H1 (cell line): Measurements from ENCODE around the gene ESRP2. TPM values are rescaled to one million over a fixed set of nuclear protein-coding genes. Genes with fewer than 3 reads are reported as not detected.

Experiments used
- CTCF ChIA-PET: fragments of 300-600 bp; sonication (Branson Sonifier 250); formaldehyde crosslinking; loops from one replicate; lab custom pipeline; 2021; ENCODE audit not compliant: partially characterized antibody; lab: Charles Lee
- POLR2A ChIA-PET: fragments of 300-600 bp; sonication (Branson Sonifier 250); formaldehyde crosslinking; loops from one replicate; lab custom pipeline; 2021; ENCODE audit warnings: inconsistent platforms; ENCODE audit not compliant: partially characterized antibody; lab: Charles Lee
- DNase-seq, 2 experiments: peaks; one replicate each; pipeline versions ENCODE4 v3.0.0 to v3.0.0-alpha.2; 2010 to 2022; ENCODE audit warnings: low spot score in 2 of 2, low read depth in 1 of 2, mixed read lengths in 1 of 2
- FAIRE-seq: peaks from 2 replicates; lab custom pipeline; 2011; peaks lifted over from hg19 to GRCh38; lab: Jason Lieb, UNC
- H2AFZ ChIP-seq: 2 replicates; pipeline ENCODE4 v1.8.1; 2012; ENCODE audit warnings: low read length, inconsistent platforms
- H2AK5ac ChIP-seq: 2 replicates; pipeline ENCODE4 v1.6.1; 2013; ENCODE audit warnings: low read depth, low read length
- H2BK120ac ChIP-seq: replicated peaks from 2 replicates; pipeline ENCODE3; 2013; ENCODE audit warnings: low read depth, low read length, inconsistent platforms
- H2BK12ac ChIP-seq: 2 replicates; pipeline ENCODE4 v1.6.1; 2013; ENCODE audit warnings: low read depth, low read length
- H2BK15ac ChIP-seq: 2 replicates; pipeline ENCODE4 v1.6.1; 2013; ENCODE audit warnings: low read length
- H2BK20ac ChIP-seq: 2 replicates; pipeline ENCODE4 v1.6.1; 2013; ENCODE audit warnings: low read length
- H2BK5ac ChIP-seq: 2 replicates; pipeline ENCODE4 v1.6.1; 2013; ENCODE audit warnings: low read depth, low read length
- H3K14ac ChIP-seq: 2 replicates; pipeline ENCODE4 v1.6.1; 2013; ENCODE audit warnings: inconsistent platforms; ENCODE audit not compliant: insufficient read length
- H3K18ac ChIP-seq: 2 replicates; pipeline ENCODE4 v1.6.1; 2013; ENCODE audit warnings: low read length; ENCODE audit errors: extremely low read depth
- H3K23ac ChIP-seq: 2 replicates; pipeline ENCODE4 v1.6.1; 2013; ENCODE audit warnings: inconsistent platforms; ENCODE audit not compliant: insufficient read length
- H3K23me2 ChIP-seq: 2 replicates; pipeline ENCODE4 v1.6.1; 2013; ENCODE audit warnings: low read depth, low read length
- H3K27ac ChIP-seq: 2 replicates; pipeline ENCODE4 v1.6.1; 2011; ENCODE audit warnings: low read depth, low read length, inconsistent platforms
- H3K27me3 ChIP-seq, 4 experiments: replicated peaks in 1 of 4; 1 replicate in 1 of 4; 2 replicates in 3 of 4; pipeline versions ENCODE4 v1.6.1 to v1.8.1; 2011 to 2013; ENCODE audit warnings: low read length in 3 of 4, mild to moderate bottlenecking in 3 of 4, inconsistent platforms in 2 of 4, mixed read lengths in 2 of 4, moderate library complexity in 1 of 4; ENCODE audit not compliant: control insufficient read depth in 3 of 4, insufficient read depth in 3 of 4; ENCODE audit errors: extremely low read depth in 1 of 4
- H3K36me3 ChIP-seq, 4 experiments: 2 replicates each; pipeline versions ENCODE4 v1.6.1 to v1.8.1; 2011 to 2013; ENCODE audit warnings: mild to moderate bottlenecking in 4 of 4, low read length in 3 of 4, moderate library complexity in 2 of 4, control low read depth in 1 of 4, inconsistent platforms in 1 of 4; ENCODE audit not compliant: insufficient read depth in 4 of 4, control insufficient read depth in 2 of 4
- H3K4ac ChIP-seq: replicated peaks from 2 replicates; pipeline ENCODE3; 2013; ENCODE audit warnings: low read length, low read depth, mixed read lengths, inconsistent platforms; ENCODE audit not compliant: insufficient read length
- H3K4me1 ChIP-seq, 4 experiments: replicated peaks in 1 of 4; 1 replicate in 1 of 4; 2 replicates in 3 of 4; pipeline versions ENCODE4 v1.6.1 to v1.8.1; 2011 to 2013; ENCODE audit warnings: low read length in 3 of 4, inconsistent platforms in 2 of 4, mixed read lengths in 1 of 4; ENCODE audit not compliant: insufficient read depth in 4 of 4, control insufficient read depth in 3 of 4
- H3K4me2 ChIP-seq, 2 experiments: 2 replicates each; pipeline versions ENCODE4 v1.6.1 to v1.8.1; 2011 to 2013; ENCODE audit warnings: low read depth in 2 of 2, low read length in 2 of 2, control low read depth in 1 of 2, inconsistent platforms in 1 of 2, mild to moderate bottlenecking in 1 of 2; ENCODE audit not compliant: insufficient read depth in 1 of 2
- H3K4me3 ChIP-seq, 4 experiments: fragments of 200-600, 300-600 bp in 1 of 4; sonication (generic), shearing (Covaris generic), sonication (Bioruptor Twin) in 1 of 4; 2 replicates each; pipeline versions ENCODE4 v1.5.1 to v1.8.1; 2011 to 2016; ENCODE audit warnings: low read length in 4 of 4, low read depth in 3 of 4, control low read depth in 2 of 4, inconsistent platforms in 2 of 4, mild to moderate bottlenecking in 2 of 4, mixed read lengths in 1 of 4, moderate library complexity in 1 of 4; ENCODE audit not compliant: insufficient read depth in 2 of 4; ENCODE audit errors: extremely low read depth in 1 of 4
- H3K56ac ChIP-seq: replicated peaks from 2 replicates; pipeline ENCODE3; 2013; ENCODE audit warnings: low read depth, mild to moderate bottlenecking, mixed read lengths, low read length, inconsistent platforms; ENCODE audit not compliant: insufficient read length
- H3K79me1 ChIP-seq: 2 replicates; pipeline ENCODE4 v1.6.1; 2013; ENCODE audit warnings: low read depth, low read length, control low read depth
- H3K79me2 ChIP-seq, 2 experiments: 2 replicates each; pipeline versions ENCODE4 v1.6.1 to v1.8.1; 2012 to 2013; ENCODE audit warnings: low read length in 2 of 2, mild to moderate bottlenecking in 2 of 2, inconsistent platforms in 1 of 2; ENCODE audit not compliant: insufficient read depth in 2 of 2, control insufficient read depth in 1 of 2
- H3K9ac ChIP-seq, 4 experiments: replicated peaks in 1 of 4; 1 replicate in 1 of 4; 2 replicates in 3 of 4; pipeline versions ENCODE4 v1.6.1 to v1.8.1; 2011 to 2013; ENCODE audit warnings: low read depth in 3 of 4, low read length in 3 of 4, control low read depth in 2 of 4, mild to moderate bottlenecking in 2 of 4, moderate library complexity in 2 of 4, inconsistent platforms in 1 of 4; ENCODE audit errors: extremely low read depth in 1 of 4
- H3K9me3 ChIP-seq, 2 experiments: 2 replicates each; pipeline versions ENCODE4 v1.6.1 to v1.8.1; 2012 to 2013; ENCODE audit warnings: mild to moderate bottlenecking in 2 of 2, moderate library complexity in 2 of 2, control low read depth in 1 of 2, inconsistent platforms in 1 of 2, low read depth in 1 of 2, low read length in 1 of 2, mixed read lengths in 1 of 2; ENCODE audit not compliant: insufficient read depth in 2 of 2
- H4K20me1 ChIP-seq, 2 experiments: replicated peaks in 1 of 2; 2 replicates each; pipeline versions ENCODE3 to v1.8.1; 2011 to 2013; ENCODE audit warnings: inconsistent platforms in 2 of 2, low read length in 2 of 2, mild to moderate bottlenecking in 1 of 2; ENCODE audit not compliant: insufficient read depth in 2 of 2, control insufficient read depth in 1 of 2
- H4K5ac ChIP-seq: 2 replicates; pipeline ENCODE4 v1.6.1; 2013; ENCODE audit warnings: low read length, low read depth, mixed read lengths, inconsistent platforms; ENCODE audit not compliant: insufficient read length
- H4K8ac ChIP-seq: 2 replicates; pipeline ENCODE4 v1.8.0; 2013; ENCODE audit warnings: mild to moderate bottlenecking, moderate library complexity, low read length, inconsistent platforms; ENCODE audit not compliant: insufficient read depth; ENCODE audit errors: extremely low read depth
- H4K91ac ChIP-seq: replicated peaks from 2 replicates; pipeline ENCODE3; 2013; ENCODE audit warnings: low read length, mixed read lengths, inconsistent platforms; ENCODE audit not compliant: insufficient read length
- CHD1 ChIP-seq: IDR thresholded peaks from 2 replicates; pipeline ENCODE4 v1.6.1; 2012; ENCODE audit warnings: low read depth, low read length, improper control_type of control experiment
- CREB1 ChIP-seq: IDR thresholded peaks from 2 replicates; pipeline ENCODE4 v1.6.1; 2012; ENCODE audit warnings: inconsistent platforms
- CTCF ChIP-seq, 3 experiments: IDR thresholded peaks; 1 replicate in 2 of 3; 2 replicates in 1 of 3; pipeline versions ENCODE4 v1.5.1 to v1.6.1; 2011; ENCODE audit warnings: low read length in 3 of 3, mild to moderate bottlenecking in 3 of 3, inconsistent platforms in 2 of 3, low read depth in 1 of 3, moderate library complexity in 1 of 3; ENCODE audit not compliant: insufficient read depth in 1 of 3; ENCODE audit errors: control extremely low read depth in 1 of 3
- E2F6 ChIP-seq: IDR thresholded peaks from 2 replicates; pipeline ENCODE4 v1.6.1; 2012; ENCODE audit warnings: inconsistent platforms
- EGR1 ChIP-seq: IDR thresholded peaks from 2 replicates; pipeline ENCODE4 v1.6.1; 2011; ENCODE audit warnings: low read depth, low read length, borderline replicate concordance
- GTF2F1 ChIP-seq: IDR thresholded peaks from 2 replicates; pipeline ENCODE4 v1.6.1; 2012; ENCODE audit warnings: low read depth, low read length, improper control_type of control experiment, borderline replicate concordance
- KDM1A ChIP-seq: fragments of 200-600, 300-600 bp; sonication (generic); IDR thresholded peaks from 2 replicates; pipeline ENCODE4 v1.7.1; 2016; ENCODE audit warnings: mild to moderate bottlenecking, low read length, borderline replicate concordance
- MAX ChIP-seq: IDR thresholded peaks from 2 replicates; pipeline ENCODE4 v1.6.1; 2012; ENCODE audit warnings: inconsistent platforms
- SIN3A ChIP-seq, 2 experiments: IDR thresholded peaks in 1 of 2; conservative IDR thresholded peaks in 1 of 2; 2 replicates each; pipeline ENCODE4 v1.6.1; 2011 to 2012; ENCODE audit warnings: low read length in 2 of 2, improper control_type of control experiment in 1 of 2, low read depth in 1 of 2, mild to moderate bottlenecking in 1 of 2
- SP2 ChIP-seq: IDR thresholded peaks from 2 replicates; pipeline ENCODE4 v1.6.1; 2012; ENCODE audit warnings: mild to moderate bottlenecking, low read length, inconsistent platforms
- SUZ12 ChIP-seq: fragments of 200-600 bp; sonication (generic); IDR thresholded peaks from 2 replicates; pipeline ENCODE4 v1.6.1; 2012; ENCODE audit warnings: mild to moderate bottlenecking, inconsistent platforms, low read length, moderate library complexity, mixed read lengths
- WGBS, 2 experiments: shearing (Covaris generic) in 1 of 2; methylation state at CpG; one replicate each; pipeline versions ENCODE4 v1.1.6 to v1.1.7; 2013 to 2015; ENCODE audit warnings: low lambda C conversion rate in 2 of 2, mixed read lengths in 2 of 2, inconsistent platforms in 1 of 2, low coverage in 1 of 2, missing lambda C conversion rate in 1 of 2; ENCODE audit not compliant: insufficient replicate concordance in 2 of 2, insufficient coverage in 1 of 2, insufficient read length in 1 of 2; ENCODE audit errors: extremely low coverage in 1 of 2, missing lambda C conversion rate in 1 of 2; 5-methylcytosine and 5-hydroxymethylcytosine counted together
- polyA plus RNA-seq, 7 experiments: library from polyadenylated mRNA; depleted of rRNA in 3 of 7; stranded (reverse) in 5 of 7; unstranded in 2 of 7; fragments of >200 nt in 5 of 7; fragments of 200-250 nt in 2 of 7; gene quantifications; 1 replicate in 5 of 7; 2 replicates in 1 of 7; 4 replicates in 1 of 7; pipeline versions ENCODE4 v1.2.1 to v1.2.3, GENCODE V29; 2011 to 2013; ENCODE audit warnings: missing spikeins in 2 of 7, mixed read lengths in 2 of 7
- total RNA-seq: library from RNA; stranded (reverse); fragmentation: NEBNext Ultra II Directional; extraction: Animal tissue kit (Norgen Biotek cat#: 25700); gene quantifications from 2 replicates; pipeline ENCODE4 v1.2.1, GENCODE V29; 2021

Gene ESRP2
- total and polyA plus RNA-seq, 2 of the 8 experiments (the other 6 are each of a cell fraction or from before 2014, with no cell fraction given), result 35.1 to 45.8 TPM

- no peaks in the 10 kb centered on the region; a peak in 1 of 8 replicates for H3K36me3 ChIP-seq
- no peak for FAIRE-seq
- no peak for TF ChIP-seq EGR1
- TF ChIP-seq E2F6, result no peak
- TF ChIP-seq SUZ12, result no peak
- TF ChIP-seq CREB1, result no peak
- no peak for TF ChIP-seq CTCF (IDR thresholded peaks at IDR 0.05; ENCODE audit: control extremely low read depth in 1 of 3, insufficient read depth in 1 of 3, low read depth in 1 of 3, low read length in 3 of 3)
- no peak for TF ChIP-seq CHD1
- no peak for TF ChIP-seq GTF2F1
- TF ChIP-seq KDM1A, result no peak
- TF ChIP-seq MAX, result no peak
- no peak for TF ChIP-seq SP2
- TF ChIP-seq SIN3A (conservative IDR thresholded peaks at IDR 0.05 in 1 of 2, IDR thresholded peaks at IDR 0.05 in 1 of 2; ENCODE audit: low read depth in 1 of 2, low read length in 2 of 2), result no peak
Observed at GRCh38 chr16:68214726-68215125, 21.2 kb downstream of the ESRP2 start.

More at GRCh38 chr16:68214726-68215125, 21.2 kb downstream of the ESRP2 start:
- no peak overlapping the region for H2AK5ac ChIP-seq
- no peaks in the 10 kb centered on the region for H3K4me1 ChIP-seq
- no peak overlapping the region for H3K14ac ChIP-seq
- no peak overlapping the region for H2BK20ac ChIP-seq
- no peaks in the 10 kb centered on the region for H3K79me2 ChIP-seq
- no peak overlapping the region for H2BK120ac ChIP-seq
- H3K4me2 ChIP-seq, result no peak overlapping the region
- no peak for DNase-seq
- H3K9ac ChIP-seq, result no peak overlapping the region
- no peak overlapping the region for H3K23ac ChIP-seq
- no peak overlapping the region for H3K56ac ChIP-seq
- WGBS, 2 experiments, result 89% methylated on average over 3 of the region's 3 CpGs; no CpG with 5 or more reads in 1 of the 2 experiments
- H3K23me2 ChIP-seq, result no peaks in the 10 kb centered on the region
- ChIA-PET CTCF (no interaction called here), POLR2A (interaction anchor here (1.0 kb wide), 1 partner anchor 15 kb away, joined by 3 read pairs; no protein-coding TSS in a partner anchor)
- no peak overlapping the region for H2BK12ac ChIP-seq
- no peaks in the 10 kb centered on the region for H4K20me1 ChIP-seq
- no peak overlapping the region for H4K5ac ChIP-seq
- no peak overlapping the region for H3K4me3 ChIP-seq
- no peak overlapping the region for H3K27ac ChIP-seq
- no peak overlapping the region for H3K4ac ChIP-seq
- no peak overlapping the region for H2AFZ ChIP-seq
- no peak overlapping the region for H2BK15ac ChIP-seq
- no peaks in the 10 kb centered on the region for H3K9me3 ChIP-seq
- no peak overlapping the region for H4K8ac ChIP-seq
- no peak overlapping the region for H4K91ac ChIP-seq
- no peaks in the 10 kb centered on the region for H3K27me3 ChIP-seq
- H2BK5ac ChIP-seq, result no peak overlapping the region
- no peak overlapping the region for H3K18ac ChIP-seq
- no peaks in the 10 kb centered on the region for H3K79me1 ChIP-seq
